Measurements from ENCODE around the gene ZFAND4. TPM values are rescaled to one million over a fixed set of nuclear protein-coding genes. Genes with fewer than 3 reads are reported as not detected.
"Not testable (repeated sequence)": the region's sequence is repeated elsewhere in the genome, so short reads cannot be mapped to it uniquely, and the experiment has no call there.

ZFAND4 gene
- total RNA-seq, result 19.7 and 21.0 TPM in 2 replicates

DNA sequence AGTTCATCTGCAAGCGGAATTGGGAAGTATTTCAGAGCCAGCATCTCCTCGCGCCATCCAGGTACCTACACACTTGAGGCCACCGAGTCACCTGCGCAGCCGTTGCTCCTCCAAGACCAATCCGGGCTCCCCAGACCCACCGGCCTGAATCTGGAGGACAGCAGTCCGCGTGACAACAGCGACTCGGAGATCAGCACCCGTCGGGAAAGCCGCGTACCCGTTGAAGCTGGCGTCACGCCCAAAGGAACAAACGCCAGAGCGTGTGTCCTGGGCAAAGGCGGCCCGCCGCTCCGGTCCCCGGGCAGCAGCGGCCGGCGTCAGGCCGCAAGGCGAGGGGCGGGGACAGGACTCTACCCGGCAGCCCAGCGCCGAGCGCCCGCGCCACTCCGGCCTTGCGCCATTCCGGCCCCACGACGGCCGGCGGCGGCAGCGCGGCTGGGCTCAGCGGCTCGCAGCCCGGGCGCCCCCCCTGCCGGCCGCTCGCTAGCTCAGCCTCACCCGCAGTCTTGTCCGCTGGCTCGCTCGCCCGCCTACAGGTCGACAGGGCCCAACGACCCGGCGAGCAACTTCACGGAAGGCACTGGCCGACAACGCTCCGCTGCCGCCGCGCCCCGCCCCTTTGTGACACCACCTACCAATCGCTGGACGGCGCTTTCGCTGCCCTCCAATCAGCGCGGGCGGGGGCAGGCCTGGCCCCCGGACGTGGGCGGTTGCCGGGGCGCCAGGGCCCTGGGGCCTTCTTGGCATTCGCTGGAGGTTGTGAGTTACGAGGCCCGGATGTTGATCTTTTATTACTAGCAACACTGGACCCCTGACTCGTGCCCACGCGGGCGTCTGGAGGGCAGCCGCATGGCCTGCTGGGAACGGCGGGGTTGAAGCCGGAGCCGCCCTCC, at the start of gene ZFAND4:
ZFAND4 (minus strand) TSS at position 592 of the 893 bp plus-strand sequence. CDS start 9,047 bp downstream, outside the sequence.
- intact Hi-C loops (cut with micrococcal nuclease), result loop anchor here (1.0 to 10.0 kb wide), 6 partner anchors 92 to 668 kb away; partner anchors contain the start of gene ZNF22

DNA sequence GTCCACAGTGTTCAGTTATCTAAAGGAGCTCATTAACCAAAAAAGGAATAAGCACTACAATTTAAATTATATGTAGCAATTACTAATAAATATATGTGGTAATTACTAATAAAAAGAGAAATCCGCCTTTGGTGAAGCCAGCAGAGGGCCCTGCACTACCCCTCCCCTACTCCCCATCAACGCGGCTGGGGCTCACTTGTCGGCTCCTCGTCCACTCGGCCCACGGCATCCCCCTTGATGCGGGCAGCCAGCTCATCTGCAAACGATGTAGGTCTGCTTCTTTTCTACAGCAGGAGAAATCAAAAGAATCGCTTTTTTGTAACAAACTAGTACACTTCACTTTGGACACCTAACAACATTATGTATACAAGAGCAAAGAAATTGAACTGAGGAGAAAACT, 48.9 kb upstream of the ZFAND4 start:
- intact Hi-C loops (cut with micrococcal nuclease), result not testable (repeated sequence)

DNA sequence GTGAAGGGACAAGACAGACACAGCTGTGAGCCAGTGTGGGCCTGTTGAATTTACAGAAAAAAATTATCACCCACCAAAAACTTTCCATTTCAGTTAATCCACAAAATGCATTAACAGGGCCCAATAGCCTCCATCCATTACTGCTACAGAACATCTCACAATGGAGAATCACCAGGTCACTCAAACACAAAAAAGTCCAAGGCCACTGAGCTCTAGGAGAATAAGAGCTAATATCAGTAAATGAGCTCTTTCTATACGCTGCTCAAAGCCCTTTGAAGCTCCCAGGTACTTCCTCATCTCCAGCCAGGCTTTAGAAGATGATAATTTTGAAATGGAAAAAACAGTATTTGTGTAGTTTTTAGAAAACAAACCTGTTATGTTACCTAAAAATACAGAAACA, 45.1 kb upstream of the ZFAND4 start:
- intact Hi-C loops (cut with micrococcal nuclease), result not testable (repeated sequence)

DNA sequence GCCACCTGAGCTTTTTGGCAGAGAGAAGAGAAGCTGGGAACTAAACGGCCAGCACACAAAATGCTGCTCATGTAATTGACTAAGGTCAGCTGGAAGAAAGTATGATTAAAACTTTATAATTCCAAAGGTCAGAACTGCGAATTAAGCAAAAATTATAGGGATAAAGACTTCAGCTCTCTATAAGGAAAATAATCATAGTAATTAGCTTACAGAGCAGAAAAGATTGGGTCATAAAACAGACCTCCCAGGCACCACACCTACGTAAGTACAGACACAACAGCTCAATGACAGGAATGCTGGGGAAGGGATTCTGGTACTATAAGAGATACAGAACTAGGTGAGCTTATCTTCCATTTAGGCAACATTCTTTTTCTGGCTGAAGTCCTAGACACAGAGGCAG, 44.5 kb upstream of the ZFAND4 start:
- intact Hi-C loops (cut with micrococcal nuclease), result not testable (repeated sequence)

DNA sequence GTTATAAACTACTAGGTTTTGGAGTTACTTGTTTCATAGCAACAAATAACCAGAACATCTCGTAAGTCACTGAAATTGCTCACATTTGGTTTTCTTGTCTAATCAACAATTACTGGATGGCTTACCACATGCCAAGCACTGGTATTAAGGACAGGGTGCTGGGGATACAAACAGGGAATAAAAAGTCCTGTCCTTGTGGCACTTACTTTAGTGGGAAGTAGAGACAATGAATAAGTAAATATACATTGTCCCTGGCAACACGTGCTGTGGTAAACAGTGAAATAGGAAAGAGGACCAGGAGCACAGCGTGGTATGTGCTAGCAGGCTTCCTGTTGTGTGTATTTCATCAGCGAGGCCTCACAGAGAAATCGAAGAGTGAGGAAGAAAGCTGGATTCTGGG, 38.7 kb upstream of the ZFAND4 start:
- intact Hi-C loops (cut with micrococcal nuclease), result not testable (repeated sequence)

DNA sequence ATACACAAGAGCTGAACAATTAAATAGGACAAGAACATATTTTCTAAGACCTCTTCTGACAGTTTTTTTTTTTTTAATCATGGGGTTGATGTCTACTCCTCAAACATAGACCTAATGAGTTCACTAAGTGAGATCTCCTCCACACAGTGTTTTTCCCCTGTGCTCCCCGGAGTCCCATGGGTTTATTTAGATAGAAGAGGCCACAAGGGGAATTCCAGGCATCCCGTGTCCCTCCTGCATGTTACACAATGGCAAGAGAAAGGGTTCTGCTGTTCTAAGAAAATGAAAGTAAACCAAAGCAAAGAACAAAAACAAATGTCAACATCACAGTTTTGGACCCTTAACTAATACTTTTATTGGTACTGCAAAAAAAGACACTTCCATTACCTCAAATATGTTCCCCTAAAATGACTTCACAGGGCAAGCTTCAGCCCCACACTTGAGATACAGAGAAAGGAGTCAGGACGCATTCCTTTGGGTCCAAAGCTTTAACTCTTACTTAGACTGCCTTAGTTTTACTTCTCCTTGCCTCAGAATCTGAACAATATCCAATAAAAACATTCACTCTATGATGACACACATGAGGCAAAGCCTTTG, 37.7 kb upstream of the ZFAND4 start:
- intact Hi-C loops (cut with micrococcal nuclease), result not testable (repeated sequence)

DNA sequence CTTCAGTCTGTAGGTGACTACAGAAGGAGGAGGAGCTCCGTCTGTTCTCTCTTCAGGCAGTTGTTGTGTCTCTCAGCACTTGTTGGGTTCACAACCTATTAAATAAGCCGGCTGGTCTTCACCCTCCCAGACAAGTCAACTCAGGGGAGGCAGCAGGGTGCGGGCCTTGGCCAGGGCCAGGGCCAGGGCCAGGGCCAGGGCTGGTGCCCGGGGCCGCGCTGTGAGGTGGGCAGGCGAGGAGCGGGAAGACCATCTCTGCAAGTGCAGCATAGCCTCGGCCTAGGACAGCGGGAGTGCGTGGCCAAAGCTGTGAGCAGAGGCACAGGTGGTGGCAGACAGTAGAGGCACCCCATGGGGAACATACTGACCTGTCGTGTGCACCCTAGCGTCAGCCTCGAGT, 5.9 kb upstream of the ZFAND4 start:
- intact Hi-C loops (cut with micrococcal nuclease), result loop anchor here (10.0 kb wide), 2 partner anchors 346 to 674 kb away; partner anchors contain the start of gene ZNF22

DNA sequence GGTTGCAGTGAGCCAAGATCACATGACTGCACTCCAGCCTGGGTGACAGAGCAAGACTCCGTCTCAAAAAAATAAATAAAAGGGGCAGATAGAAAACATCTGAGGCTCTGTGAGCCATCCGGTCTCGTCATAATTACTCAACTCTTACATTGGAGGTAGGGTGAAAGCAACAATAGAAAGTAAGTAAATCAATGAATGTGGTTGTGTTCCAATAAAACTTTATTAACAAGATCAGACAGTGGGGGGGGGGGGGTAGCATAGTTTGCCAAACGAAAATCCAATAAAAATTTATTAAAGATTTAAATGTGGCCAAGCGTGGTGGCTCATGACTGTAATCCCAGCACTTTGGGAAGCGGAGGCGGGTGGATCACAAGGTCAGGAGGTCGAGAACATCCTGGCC, 2.8 kb upstream of the ZFAND4 start:
- intact Hi-C loops (cut with micrococcal nuclease), result loop anchor here (10.0 kb wide), 2 partner anchors 349 to 671 kb away; partner anchors contain the start of gene ZNF22

DNA sequence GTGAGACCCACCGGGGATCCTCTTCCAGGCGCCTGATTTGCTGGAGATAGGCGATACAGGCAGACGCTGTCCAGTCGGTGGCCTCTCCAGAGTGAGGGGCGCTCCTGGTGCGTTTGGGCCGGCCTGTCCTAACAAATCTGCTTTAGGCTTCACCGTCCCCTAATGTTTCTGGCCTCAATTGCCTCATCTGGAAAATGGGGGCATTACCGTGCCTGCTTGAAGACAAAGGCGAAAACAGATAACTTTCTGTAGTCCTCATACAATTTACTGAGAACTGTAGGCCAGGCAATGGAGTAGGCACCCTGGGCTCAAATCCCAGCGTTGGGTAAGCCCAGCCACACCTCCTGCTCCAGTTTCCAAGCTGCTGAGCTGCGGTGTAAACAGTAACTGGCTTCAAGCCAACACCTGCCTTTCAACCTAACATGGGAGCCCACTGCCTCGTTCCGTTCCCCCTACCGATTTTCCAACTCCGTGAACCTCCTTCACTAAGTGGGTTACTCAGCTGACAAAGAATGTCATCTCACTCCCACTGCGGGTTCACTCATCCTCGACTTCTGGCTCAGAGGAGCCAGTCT, 589 bp upstream of the ZFAND4 start:
- intact Hi-C loops (cut with micrococcal nuclease), result loop anchor here (5.0 to 10.0 kb wide), 3 partner anchors 352 to 668 kb away; partner anchors contain the start of gene ZNF22

DNA sequence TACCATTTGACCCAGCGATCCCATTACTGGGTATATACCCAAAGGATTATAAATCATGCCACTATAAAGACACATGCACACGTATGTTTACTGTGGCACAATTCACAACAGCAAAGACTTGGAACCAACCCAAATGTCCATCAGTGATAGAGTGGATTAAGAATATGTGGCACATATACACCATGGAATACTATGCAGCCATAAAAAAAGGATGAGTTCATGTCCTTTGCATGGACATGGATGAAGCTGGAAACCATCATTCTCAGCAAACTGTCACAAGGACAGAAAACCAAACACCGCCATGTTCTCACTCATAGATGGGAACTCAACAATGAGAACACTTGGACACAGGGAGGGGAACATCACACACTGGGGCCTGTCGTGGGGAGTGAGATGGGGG, 1.3 kb downstream of the ZFAND4 start:
- intact Hi-C loops (cut with micrococcal nuclease), result loop anchor here (5.0 to 10.0 kb wide), 3 partner anchors 354 to 666 kb away; partner anchors contain the start of gene ZNF22

DNA sequence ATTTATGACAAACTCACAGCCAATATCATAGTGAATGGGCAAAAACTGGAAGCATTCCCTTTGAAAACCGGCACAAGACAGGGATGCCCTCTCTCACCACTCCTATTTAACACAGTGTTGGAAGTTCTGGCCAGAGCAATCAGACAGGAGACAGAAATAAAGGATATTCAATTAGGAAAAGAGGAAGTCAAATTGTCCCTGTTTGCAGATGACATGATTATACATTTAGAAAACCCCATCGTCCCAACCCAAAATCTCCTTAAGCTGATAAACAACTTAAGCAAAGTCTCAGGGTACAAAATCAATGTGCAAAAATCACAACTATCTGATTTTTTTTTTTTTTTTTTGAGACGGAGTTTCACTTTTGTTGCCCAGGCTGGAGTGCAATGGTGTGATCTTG, 2.7 kb downstream of the ZFAND4 start:
- intact Hi-C loops (cut with micrococcal nuclease), result loop anchor here (5.0 to 10.0 kb wide), 3 partner anchors 355 to 665 kb away; partner anchors contain the start of gene ZNF22

DNA sequence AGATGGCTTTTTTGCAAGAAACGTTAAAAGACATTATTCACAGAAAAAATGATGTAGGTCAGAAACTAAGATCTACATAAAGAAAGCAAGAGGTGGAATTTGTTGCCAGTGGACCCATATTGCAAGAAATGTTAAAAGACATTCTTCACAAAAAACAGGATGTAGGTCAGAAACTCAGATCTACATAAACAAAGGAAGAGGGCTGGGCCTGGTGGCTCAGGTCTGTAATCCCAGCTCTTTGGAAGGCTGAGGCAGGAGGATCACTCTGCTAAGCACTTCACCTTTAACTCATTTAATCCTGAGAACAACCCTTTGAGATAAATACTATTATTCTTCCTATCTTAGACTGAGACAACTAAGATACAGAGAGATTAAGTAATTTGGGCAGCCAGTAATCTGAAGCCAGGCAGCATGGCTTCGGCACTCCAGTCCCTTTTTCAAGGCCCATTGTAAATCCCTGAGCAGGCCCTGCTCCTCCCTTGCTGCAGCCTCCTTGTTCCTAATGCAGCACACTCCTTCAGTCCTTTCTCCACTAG, 11.6 kb downstream of the ZFAND4 start:
- intact Hi-C loops (cut with micrococcal nuclease), result no loop called here

DNA sequence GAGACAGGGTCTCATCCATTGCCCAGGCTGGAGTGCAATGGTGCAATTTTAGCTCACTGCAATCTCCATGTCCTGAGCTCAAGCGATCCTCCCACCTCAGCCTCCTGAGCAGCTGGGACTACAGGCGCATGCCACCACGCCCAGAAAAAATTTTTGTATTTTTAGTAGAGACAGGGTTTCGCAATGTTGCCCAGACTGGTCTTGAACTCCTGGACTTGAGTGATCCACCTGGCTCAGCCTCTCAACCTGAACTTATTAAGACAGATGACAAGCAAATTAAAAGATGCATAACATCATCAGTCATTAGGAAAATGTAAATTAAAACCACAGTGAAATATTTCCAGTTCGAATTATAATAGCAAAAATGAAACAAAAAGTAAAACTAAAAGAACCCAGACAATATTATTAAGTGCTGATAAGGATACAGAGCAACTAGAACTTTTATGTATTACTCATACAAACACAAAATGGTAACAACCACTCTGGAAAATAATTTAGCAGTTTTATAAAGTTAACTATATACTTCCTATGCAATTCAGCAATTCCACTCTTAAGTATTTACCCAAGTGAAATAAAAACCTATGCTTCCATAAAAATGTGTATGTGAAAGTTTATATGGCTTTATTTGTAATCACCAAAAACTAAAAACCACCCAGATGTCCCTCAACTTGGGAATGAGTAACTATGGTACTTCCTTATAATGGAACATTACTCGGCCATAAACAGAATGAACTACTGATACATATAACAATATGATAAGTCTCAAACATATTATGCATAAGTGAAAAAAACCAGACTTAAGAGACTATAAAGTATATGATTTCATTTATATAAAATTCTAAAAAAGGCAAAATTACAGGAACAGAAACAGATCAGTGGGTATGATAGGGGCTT, 15.3 kb downstream of the ZFAND4 start:
- intact Hi-C loops (cut with micrococcal nuclease), result no loop called here

DNA sequence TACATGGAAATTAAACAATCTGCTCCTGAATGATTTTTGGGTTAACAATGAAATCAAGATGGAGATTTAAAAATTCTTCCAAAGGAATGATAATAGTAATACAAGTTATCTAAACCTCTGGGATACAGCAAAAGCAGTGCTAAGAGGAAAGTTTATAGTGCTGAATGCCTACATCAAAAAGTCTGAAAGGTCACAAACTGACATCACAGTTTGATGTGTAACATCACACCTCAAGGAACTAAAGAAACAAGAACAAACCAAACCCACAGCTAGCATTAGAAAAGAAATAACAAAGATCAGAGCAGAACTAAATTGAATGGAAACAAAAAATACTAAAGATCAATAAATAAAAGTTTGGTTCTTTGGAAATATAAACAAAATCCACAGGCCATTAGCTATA, 17.4 kb downstream of the ZFAND4 start:
- intact Hi-C loops (cut with micrococcal nuclease), result no loop called here

DNA sequence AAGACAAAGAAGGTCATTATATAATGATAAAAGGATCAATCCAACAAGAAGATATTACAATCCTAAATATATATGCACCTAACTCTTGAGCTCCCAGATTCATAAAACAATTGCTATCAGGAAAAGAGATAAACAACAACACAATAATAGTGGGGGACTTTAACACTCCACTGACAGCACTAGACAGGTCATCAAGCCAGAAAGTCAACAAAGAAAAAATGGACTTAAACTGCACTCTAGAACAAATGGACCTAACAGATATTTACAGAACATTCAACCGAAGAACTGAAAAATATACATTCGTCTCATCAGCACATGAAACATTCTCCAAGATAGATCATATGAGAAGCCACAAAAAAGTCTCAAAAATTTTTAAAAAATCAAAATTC, 17.8 kb downstream of the ZFAND4 start:
- intact Hi-C loops (cut with micrococcal nuclease), result not testable (repeated sequence)

DNA sequence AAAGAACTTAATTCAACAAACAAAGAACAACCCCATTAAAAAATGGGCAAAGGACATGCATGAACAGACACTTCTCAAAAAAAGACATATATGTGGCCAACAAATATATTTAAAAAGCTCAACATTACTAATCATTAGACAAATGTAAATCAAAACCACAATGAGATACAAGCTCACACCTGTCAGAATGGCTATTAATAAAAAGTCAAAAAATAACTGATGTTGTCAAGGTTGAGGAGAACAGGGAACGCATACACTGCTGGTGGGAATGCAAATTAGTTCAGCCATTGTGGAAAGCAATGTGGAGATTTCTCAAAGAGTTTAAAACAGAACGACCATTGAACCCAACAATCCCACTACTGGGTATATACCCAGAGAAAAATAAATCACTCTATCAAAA, 19.1 kb downstream of the ZFAND4 start:
- intact Hi-C loops (cut with micrococcal nuclease), result no loop called here

DNA sequence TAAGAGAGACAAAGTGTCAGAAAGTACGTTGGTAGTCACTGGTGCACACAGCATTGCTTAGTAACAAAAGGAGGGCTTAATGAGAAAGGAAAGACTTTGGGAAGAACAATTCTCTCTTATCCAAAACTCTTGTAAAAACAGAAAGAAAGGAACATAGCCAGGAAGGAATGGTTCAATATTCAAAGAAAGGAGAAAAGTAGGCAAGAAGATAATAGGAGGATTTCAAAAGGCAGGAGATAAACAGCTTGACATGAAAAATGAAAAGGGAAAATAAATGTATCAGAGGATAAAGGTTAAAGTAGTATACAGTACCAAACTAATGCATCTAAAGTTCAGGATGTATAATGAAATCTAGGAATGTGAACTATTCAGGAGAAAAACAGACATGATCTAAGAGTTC, 20.1 kb downstream of the ZFAND4 start:
- intact Hi-C loops (cut with micrococcal nuclease), result no loop called here

DNA sequence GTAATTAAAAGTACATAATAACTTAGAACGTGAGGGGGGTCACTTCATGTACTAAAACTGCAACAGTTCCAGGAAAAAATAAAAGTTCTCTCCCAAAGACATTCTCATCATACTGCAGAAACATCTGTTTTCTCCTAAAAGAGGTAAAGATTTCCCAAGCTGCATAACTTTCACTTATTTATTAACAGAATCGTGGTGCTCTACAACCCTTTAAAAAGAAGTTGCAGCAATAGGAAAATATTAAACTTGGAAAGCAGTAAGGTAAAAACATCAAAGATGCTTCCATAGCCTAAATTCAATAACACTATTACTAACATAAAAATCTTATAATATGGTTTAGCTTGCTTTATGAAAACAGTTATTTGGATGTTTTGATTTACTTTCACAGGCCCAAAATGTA, 23.3 kb downstream of the ZFAND4 start:
- intact Hi-C loops (cut with micrococcal nuclease), result no loop called here

DNA sequence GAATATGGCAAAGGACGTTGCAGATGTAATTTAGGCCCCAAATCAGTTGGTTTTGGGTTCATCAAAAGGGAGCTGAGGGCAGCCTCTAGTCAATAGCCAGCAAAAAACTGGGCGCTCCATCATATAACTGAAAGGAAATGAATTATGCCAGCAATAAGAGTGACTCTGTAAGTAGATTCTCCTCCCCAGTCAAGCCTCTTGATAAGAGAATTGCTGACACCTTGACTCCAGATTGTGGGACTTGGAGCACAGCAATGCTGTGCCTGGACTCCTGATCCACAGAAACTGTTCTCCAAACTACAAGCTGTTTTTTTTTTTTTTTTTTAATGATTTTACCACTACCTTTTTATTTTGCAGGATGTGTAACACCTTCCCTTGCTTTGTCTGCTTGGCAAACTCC, 25.5 kb downstream of the ZFAND4 start:
- intact Hi-C loops (cut with micrococcal nuclease), result no loop called here

DNA sequence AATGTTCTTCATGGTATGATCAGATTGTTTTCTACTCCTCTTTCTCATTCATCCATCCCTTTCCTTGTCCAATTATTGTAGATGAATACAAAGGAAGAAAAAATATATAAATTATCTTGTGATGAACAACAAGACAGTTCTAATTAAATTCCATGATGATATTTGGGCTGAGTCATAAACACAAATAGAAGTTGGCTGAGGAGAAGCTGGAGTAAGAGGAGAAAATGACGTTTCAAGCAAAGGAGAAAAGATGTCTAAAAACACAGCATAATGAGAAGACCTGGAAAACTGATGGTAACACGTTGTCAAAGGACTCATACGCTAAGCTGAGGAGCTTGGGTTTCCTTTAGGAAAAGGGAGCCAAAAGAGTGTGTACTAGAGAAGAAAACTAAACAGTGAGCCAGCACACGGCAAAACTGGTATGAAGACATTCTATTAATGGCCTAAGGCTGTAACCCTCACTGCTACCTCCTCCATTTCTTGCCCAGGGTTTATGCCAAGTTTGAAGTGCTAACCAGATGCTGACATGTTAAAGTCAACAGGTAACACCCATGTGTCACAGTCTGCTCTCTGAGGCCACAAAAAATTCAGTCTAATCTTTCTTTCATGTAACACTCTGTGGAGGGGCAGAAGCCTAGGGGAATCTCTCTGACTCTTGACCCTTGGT, 26.1 kb downstream of the ZFAND4 start:
- intact Hi-C loops (cut with micrococcal nuclease), result no loop called here
